ENCODE results near the gene CGB5. TPM values are rescaled to one million over a fixed set of nuclear protein-coding genes. Genes with fewer than 3 reads are reported as not detected.

CGB5 gene
- polyA plus RNA-seq, 1 of the 3 experiments (the other 2 are of a cell fraction) = 0.16 TPM

DNA sequence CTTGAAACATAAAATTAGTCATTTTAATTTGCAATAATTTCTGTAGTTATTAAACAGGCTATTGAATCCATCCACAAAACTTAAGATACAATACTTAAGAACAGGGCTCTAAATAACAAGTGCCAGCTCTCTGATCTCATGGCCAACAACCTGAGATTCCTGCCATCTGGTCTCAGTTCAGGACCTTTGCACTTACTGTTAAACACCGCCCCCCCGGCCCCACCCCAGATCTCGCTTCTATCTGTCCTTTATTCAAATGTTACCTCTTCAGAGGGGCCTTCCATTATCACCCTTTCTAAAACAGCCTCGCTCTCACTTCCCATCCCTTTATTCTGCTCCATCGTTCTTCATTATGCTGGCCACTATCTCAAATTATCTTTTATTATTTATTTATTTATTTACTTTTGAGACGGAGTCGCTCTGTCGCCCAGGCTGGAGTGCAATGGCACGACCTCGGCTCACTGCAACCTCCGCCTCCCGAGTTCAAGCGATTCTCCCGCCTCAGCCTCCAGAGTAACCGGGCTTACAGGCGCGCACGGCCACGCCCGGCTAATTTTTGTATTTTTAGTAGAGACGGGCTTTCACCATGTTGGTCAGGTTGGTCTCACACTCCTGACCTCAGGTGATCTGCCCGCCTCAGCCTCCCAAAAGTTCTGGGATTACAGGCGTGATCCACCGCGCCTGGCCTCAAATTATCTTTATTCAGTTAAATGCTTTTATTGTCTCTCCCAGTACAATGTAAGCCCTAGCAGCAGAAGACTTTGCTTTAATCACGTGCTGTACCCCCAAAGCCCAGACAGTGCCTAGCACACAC is 40.8 kb downstream of the CGB5 start:
- Histone ChIP-seq H3K9ac (peak overlapping the region; percentile 98; the same call in 1 of the 2 replicates), H3K4me3 (ENCODE audit: low read depth in 2 of 2, low read length in 1 of 2) (peak overlapping the region; percentile 24 to 78; a peak in 3 of 4 replicates), H3K9me2 (no peaks in the 10 kb centered on the region), H3K27me3 (ENCODE audit: insufficient read depth) (no peaks in the 10 kb centered on the region), H4K20me1 (ENCODE audit: insufficient read depth) (peaks cover 39% of the 10 kb centered on the region), H3K9me3 (no peaks in the 10 kb centered on the region), H3K4me1 (ENCODE audit: control insufficient read depth in 1 of 2, insufficient read depth in 2 of 2, low read depth in 1 of 2, low read length in 1 of 2) (peaks cover 10 to 12% of the 10 kb centered on the region in 2 experiments; a peak in 1 of 4 replicates), H3K79me2 (ENCODE audit: insufficient read depth) (peaks cover 45% of the 10 kb centered on the region), H3K27ac (ENCODE audit: low read depth in 2 of 2, low read length in 1 of 2) (peak overlapping the region; percentile 46 to 69), H2AFZ (ENCODE audit: low read depth) (peak overlapping the region; percentile 71), H3K4me2 (peak overlapping the region; percentile 63; the same call in 1 of the 2 replicates), H3F3A (replicated peaks; ENCODE audit: insufficient read depth) (peaks cover 4% of the 10 kb centered on the region), H3K36me3 (replicated peaks in 1 of 2; ENCODE audit: control insufficient read depth in 1 of 2, insufficient read depth in 2 of 2, low read length in 1 of 2) (peaks cover 10 to 25% of the 10 kb centered on the region in 2 experiments)
- ChIA-PET CTCF (interaction anchor here (1.0 kb wide), 1 partner anchor 13 kb away, joined by 4 read pairs; no protein-coding TSS in a partner anchor), POLR2A (no interaction called here)
- no peak for DNase-seq
- TF ChIP-seq CTCF (IDR thresholded peaks at IDR 0.05) (no peak), MXI1 (IDR thresholded peaks at IDR 0.05; ENCODE audit: low read depth, low read length) (no peak), JUND (IDR thresholded peaks at IDR 0.05) (no peak), NRF1 (IDR thresholded peaks at IDR 0.05; ENCODE audit: low read depth, low read length) (no peak), NFIC (IDR thresholded peaks at IDR 0.05; ENCODE audit: borderline replicate concordance) (no peak), GATA2 (CRISPR knock-in tag; IDR thresholded peaks at IDR 0.05) (no peak), RXRA (IDR thresholded peaks at IDR 0.05; ENCODE audit: borderline replicate concordance, low read depth) (no peak), POLR2AphosphoS5 (IDR thresholded peaks at IDR 0.05; ENCODE audit: low read depth, low read length) (no peak), CHD2 (IDR thresholded peaks at IDR 0.05; ENCODE audit: low read length, partially characterized antibody) (no peak)
- TF ChIP-seq, protein P1, sequence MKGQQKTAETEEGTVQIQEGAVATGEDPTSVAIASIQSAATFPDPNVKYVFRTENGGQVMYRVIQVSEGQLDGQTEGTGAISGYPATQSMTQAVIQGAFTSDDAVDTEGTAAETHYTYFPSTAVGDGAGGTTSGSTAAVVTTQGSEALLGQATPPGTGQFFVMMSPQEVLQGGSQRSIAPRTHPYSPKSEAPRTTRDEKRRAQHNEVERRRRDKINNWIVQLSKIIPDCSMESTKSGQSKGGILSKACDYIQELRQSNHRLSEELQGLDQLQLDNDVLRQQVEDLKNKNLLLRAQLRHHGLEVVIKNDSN (IDR thresholded peaks at IDR 0.05; ENCODE audit: borderline replicate concordance, low read depth) = no peak
- WGBS (ENCODE audit: low lambda C conversion rate) = 72% methylated on average over 26 of the region's 26 CpGs

- peak within 1 kb of the TSS; percentile 98 for H3K9ac ChIP-seq
- H3K27ac ChIP-seq (ENCODE audit: low read depth in 2 of 2, low read length in 1 of 2) = peak within 1 kb of the TSS; percentile 77 to 89
- peak within 1 kb of the TSS; percentile 99 for H3K4me2 ChIP-seq
- DNase-seq = peak; percentile 100
- peaks cover 53% of the 10 kb centered on the region for H3K79me2 ChIP-seq (ENCODE audit: insufficient read depth)
- peak within 1 kb of the TSS; percentile 78 to 99 for H3K4me3 ChIP-seq (ENCODE audit: low read depth in 2 of 2, low read length in 1 of 2)
- no peaks in the 10 kb centered on the region for H3K27me3 ChIP-seq (ENCODE audit: insufficient read depth)
- CTCF ChIA-PET = interaction anchor here (2.2 to 4.3 kb wide), 3 partner anchors 13 to 114 kb away, joined by 10 to 40 read pairs (median 19); no protein-coding TSS in a partner anchor
- peak within 1 kb of the TSS; percentile 71 for H2AFZ ChIP-seq (ENCODE audit: low read depth)
- H3K4me1 ChIP-seq (ENCODE audit: control insufficient read depth in 1 of 2, insufficient read depth in 2 of 2, low read depth in 1 of 2, low read length in 1 of 2) = peaks cover 10 to 12% of the 10 kb centered on the region in 2 experiments; a peak in 1 of 4 replicates
- no peaks in the 10 kb centered on the region for H3F3A ChIP-seq (replicated peaks; ENCODE audit: insufficient read depth)
- POLR2A ChIA-PET = no interaction called here
- peaks cover 14 to 27% of the 10 kb centered on the region in 2 experiments for H3K36me3 ChIP-seq (replicated peaks in 1 of 2; ENCODE audit: control insufficient read depth in 1 of 2, insufficient read depth in 2 of 2, low read length in 1 of 2)
- no peaks in the 10 kb centered on the region for H3K9me3 ChIP-seq
- no peaks in the 10 kb centered on the region for H3K9me2 ChIP-seq
- WGBS (ENCODE audit: low lambda C conversion rate) = under 1% methylated on average over 68 of the region's 89 CpGs
- H4K20me1 ChIP-seq (ENCODE audit: insufficient read depth) = peaks cover 47% of the 10 kb centered on the region
- peak; percentile 50 for TF ChIP-seq GATA2 (CRISPR knock-in tag; IDR thresholded peaks at IDR 0.05)
- TF ChIP-seq TEAD4 (IDR thresholded peaks at IDR 0.05; ENCODE audit: borderline replicate concordance, insufficient read depth) = 0 out of 2 replicates have a peak, but pooled peaks have one; percentile 11
- TF ChIP-seq FOXM1 (IDR thresholded peaks at IDR 0.05; ENCODE audit: low read depth) = no peak
- peak; percentile 84 for TF ChIP-seq NFIC (IDR thresholded peaks at IDR 0.05; ENCODE audit: borderline replicate concordance)
- peak; percentile 97 for TF ChIP-seq TAF1 (IDR thresholded peaks at IDR 0.05; ENCODE audit: borderline replicate concordance, low read depth, low read length)
- TF ChIP-seq CTCF (IDR thresholded peaks at IDR 0.05) = no peak
- TF ChIP-seq RAD21 (IDR thresholded peaks at IDR 0.05; ENCODE audit: low read length) = no peak
- TF ChIP-seq RCOR1 (IDR thresholded peaks at IDR 0.05; ENCODE audit: low read length) = no peak; the same call in 1 of the 2 replicates
- TF ChIP-seq MEF2A (IDR thresholded peaks at IDR 0.05; ENCODE audit: borderline replicate concordance, low read depth) = no peak
- TF ChIP-seq, protein P1 (IDR thresholded peaks at IDR 0.05; ENCODE audit: borderline replicate concordance, low read depth) = no peak
Measured at GRCh38 chr19:49085020-49085867, 41.6 kb downstream of the CGB5 start, which contains the start of gene SNRNP70. SNRNP70 (plus strand) TSS chr19:49085451; CDS start chr19:49086415, 964 bp downstream.

Measured in SK-N-SH (cell line).